Lower leg skin (tissue), 4 donors: ENCODE results near the gene NRXN2. TPM values are rescaled to one million over a fixed set of nuclear protein-coding genes. Genes with fewer than 3 reads are reported as not detected.

ENCODE experiments used
- DNase-seq, 2 donors: peaks; one replicate each; pipeline ENCODE4 v3.0.0-alpha.2; 2019; ENCODE audit warnings: low spot score in 2 of 2
- H3K4me3 ChIP-seq: fragments of 200-600 bp; sonication (generic); 2 replicates; pipeline ENCODE4 v1.5.1; 2017; ENCODE audit warnings: mild to moderate bottlenecking, low read depth; ENCODE audit not compliant: poor library complexity, severe bottlenecking
- POLR2A ChIP-seq, 2 donors: fragments of 450-650 bp; IDR thresholded peaks; one replicate each; pipeline ENCODE4 v1.6.1; 2016 to 2017; ENCODE audit warnings: antibody characterized with exemption in 2 of 2, mild to moderate bottlenecking in 1 of 2, moderate library complexity in 1 of 2
- WGBS, 2 donors: methylation state at CpG; one replicate each; pipeline ENCODE4 v1.1.5; 2018; 5-methylcytosine and 5-hydroxymethylcytosine counted together
- intact Hi-C: fragments of 100-400 bp; cut with DNase I; formaldehyde crosslinking; loops from one replicate; pipeline ENCODE4 v1.15.0; 2023; ENCODE audit warnings: low total_unique reads
- total RNA-seq, 4 donors: library from RNA; depleted of rRNA; stranded (reverse); fragments of >200 nt; gene quantifications; one replicate each; pipeline ENCODE4 v1.1.0, GENCODE V29; 2016
- TF ChIP-seq, protein P1 (sequence below), 3 donors: fragments of 450-650 bp; IDR thresholded peaks; one replicate each; pipeline ENCODE4 v1.5.1; 2016; ENCODE audit warnings: antibody characterized with exemption in 3 of 3, mild to moderate bottlenecking in 3 of 3, moderate library complexity in 2 of 3

Gene NRXN2
- total RNA-seq, 4 donors from 2014 or later: 0.27 to 7.0 (median 1.1) TPM; not detected in 1

DNA sequence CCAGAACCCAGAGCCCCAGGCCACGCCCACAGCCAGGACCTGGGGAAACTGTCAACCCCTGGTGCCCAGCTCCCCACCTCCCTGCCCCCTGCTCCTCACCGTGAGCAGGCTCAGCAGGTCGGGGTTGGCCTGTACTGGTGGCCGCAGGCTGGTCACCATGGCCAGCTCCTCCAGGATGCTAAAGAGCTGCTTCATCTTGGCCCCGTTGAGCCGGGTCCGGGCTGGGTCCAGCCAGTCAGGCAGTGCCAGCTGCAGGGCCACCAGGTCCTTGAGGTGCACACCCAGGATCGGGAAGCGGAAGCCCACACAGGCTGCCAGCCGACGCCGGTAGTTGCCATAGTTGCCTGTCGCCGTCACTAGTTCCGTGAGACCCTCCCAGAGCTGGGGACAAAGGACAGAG, 13.7 kb upstream of the NRXN2 start:
- no peak for TF ChIP-seq POLR2A (IDR thresholded peaks at IDR 0.05)
- TF ChIP-seq, protein P1, sequence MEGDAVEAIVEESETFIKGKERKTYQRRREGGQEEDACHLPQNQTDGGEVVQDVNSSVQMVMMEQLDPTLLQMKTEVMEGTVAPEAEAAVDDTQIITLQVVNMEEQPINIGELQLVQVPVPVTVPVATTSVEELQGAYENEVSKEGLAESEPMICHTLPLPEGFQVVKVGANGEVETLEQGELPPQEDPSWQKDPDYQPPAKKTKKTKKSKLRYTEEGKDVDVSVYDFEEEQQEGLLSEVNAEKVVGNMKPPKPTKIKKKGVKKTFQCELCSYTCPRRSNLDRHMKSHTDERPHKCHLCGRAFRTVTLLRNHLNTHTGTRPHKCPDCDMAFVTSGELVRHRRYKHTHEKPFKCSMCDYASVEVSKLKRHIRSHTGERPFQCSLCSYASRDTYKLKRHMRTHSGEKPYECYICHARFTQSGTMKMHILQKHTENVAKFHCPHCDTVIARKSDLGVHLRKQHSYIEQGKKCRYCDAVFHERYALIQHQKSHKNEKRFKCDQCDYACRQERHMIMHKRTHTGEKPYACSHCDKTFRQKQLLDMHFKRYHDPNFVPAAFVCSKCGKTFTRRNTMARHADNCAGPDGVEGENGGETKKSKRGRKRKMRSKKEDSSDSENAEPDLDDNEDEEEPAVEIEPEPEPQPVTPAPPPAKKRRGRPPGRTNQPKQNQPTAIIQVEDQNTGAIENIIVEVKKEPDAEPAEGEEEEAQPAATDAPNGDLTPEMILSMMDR (IDR thresholded peaks at IDR 0.05): no peak
- no peak overlapping the region for H3K4me3 ChIP-seq
- 88 to 94% methylated on average over 14 to 15 of the region's 15 CpGs for WGBS, 2 donors
- no peak for DNase-seq
- intact Hi-C loops: no loop called here

DNA sequence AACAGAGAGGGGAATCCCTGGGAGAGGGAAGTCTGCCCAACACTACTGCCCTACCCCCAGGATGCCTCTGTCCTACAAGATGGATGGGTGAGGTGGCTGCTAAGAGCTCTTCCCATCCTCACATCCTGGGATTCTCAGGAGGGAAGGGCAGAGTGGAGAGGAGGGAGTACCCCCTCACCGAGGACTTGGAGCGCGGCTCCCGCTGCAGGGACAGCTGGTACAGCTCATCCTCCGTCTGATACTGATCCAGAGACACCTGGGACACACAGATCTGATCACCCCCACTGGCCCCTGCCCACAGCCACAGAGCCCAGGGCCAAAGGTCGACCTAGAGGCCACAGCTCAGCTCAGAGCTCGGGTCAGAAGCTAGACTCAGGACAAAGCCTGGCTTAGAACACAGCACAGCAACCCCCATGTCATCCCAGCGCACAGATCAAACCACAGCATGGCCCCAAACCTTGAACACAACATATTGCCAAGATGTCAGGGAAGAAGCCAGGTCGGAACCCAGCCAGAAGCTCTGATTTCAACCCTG, 12.8 kb upstream of the NRXN2 start:
- H3K4me3 ChIP-seq: no peak overlapping the region
- DNase-seq: no peak
- TF ChIP-seq, protein P1 (IDR thresholded peaks at IDR 0.05): no peak
- no peak for TF ChIP-seq POLR2A (IDR thresholded peaks at IDR 0.05)
- intact Hi-C loops: no loop called here
- WGBS, 2 donors: 84 to 87% methylated on average over 8 to 9 of the region's 9 CpGs

DNA sequence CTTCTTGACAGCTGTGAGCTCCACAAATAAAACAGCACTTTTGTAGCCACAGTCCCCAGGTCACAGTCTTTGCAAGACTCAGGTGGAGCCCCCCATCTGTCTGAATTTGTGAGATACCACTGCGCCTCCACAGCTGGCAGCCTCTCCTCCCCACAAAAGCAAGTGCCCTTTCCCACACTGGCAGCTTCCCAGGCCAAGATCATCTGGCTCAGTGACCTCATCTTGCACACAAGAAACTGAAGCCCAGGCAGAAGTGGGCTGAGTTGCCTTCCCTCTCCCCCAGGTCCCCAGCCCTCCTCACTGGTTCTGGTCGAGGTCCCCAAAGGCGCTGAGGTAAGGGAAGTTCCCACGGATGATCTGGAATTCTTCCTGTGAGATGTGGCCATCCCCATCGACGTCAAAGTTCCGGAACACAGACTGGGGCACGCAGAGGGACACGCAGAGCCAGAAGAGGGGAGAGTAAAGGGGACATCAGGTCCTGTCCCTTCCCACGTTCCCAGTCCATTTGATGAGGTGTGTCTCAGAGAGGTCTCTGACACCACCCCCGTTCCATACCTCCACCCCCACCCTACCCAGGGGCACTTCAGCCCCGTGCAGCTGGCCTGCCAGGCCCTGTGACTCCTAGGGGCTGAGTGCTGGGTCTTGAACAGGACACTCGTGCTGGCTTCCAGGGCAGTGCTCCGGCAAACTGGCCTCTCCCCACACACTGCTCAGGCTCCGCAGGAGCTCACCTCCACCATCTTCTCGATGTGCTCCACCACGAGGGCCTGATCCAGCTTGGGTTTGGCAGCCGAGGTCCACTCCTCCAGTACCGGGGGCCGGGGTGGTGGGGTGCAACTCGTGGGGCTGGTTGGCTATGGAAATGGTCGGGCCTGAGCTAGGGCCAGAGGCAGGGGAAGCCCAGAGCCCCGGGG, 12.1 kb upstream of the NRXN2 start:
- intact Hi-C loops: no loop called here
- H3K4me3 ChIP-seq: no peak overlapping the region
- no peak for TF ChIP-seq POLR2A (IDR thresholded peaks at IDR 0.05)
- TF ChIP-seq, protein P1 (IDR thresholded peaks at IDR 0.05): no peak
- 73 to 77% methylated on average over 19 to 23 of the region's 23 CpGs for WGBS, 2 donors
- DNase-seq: no peak

DNA sequence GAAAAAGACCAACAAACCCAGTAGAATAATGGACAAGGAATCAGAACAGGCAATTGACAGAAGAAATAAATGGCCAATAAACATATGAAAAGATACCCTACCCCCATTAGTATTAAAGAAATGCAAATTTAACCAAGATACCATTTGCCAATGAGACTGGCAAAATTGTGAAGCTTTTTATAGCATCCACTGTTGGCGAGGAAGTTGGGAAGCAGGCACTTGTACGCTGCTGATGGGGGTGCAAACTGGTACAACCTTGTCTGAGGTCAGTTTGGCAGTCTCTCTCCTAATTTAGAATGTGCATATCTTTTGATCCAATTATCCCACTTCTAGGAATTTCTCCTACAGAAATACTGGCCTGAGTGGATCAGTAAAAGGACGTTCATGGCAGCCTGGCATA, 8.6 kb upstream of the NRXN2 start:
- TF ChIP-seq, protein P1 (IDR thresholded peaks at IDR 0.05): no peak
- no peak for TF ChIP-seq POLR2A (IDR thresholded peaks at IDR 0.05)
- WGBS, 2 donors: 92 to 95% methylated on average over 3 of the region's 3 CpGs
- no peak overlapping the region for H3K4me3 ChIP-seq
- DNase-seq: no peak
- intact Hi-C loops: no loop called here

DNA sequence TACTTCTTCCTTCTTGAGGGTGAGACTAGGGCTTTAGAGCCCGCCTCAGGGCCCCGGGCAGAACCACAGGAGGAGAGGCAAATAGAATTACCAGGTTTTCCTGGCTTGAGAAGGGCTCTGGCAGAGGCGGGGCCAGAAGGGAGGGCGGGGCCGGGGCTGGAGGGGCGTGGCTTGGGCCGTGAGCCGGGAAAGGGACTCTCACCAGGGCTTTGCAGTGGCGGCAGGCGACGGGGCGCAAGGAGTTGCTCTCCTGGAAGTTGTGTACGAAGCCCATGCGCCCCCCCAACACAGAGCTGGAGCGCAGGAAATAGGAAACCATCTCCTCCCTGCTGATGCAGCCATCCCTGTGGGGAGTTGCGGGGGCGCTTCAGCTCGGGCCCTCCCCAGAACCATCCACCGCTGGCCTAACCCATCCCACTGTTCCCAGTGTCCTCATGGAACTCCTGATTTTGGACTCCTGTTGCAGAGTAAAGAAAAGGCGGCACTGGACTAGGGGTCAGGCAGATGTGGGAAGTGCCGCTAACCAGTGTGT, 6.9 kb upstream of the NRXN2 start:
- intact Hi-C loops: no loop called here
- DNase-seq: no peak
- no peak overlapping the region for H3K4me3 ChIP-seq
- WGBS, 2 donors: 23 to 32% methylated on average over 21 of the region's 21 CpGs
- TF ChIP-seq, protein P1 (IDR thresholded peaks at IDR 0.05): no peak
- TF ChIP-seq POLR2A (IDR thresholded peaks at IDR 0.05): no peak
